Pons (tissue), 1 donor: ENCODE results near the gene FGF6.
A peak's percentile ranks its signal among the peaks of the same experiment; 100 is the strongest.

ENCODE experiments used
- DNase-seq: peaks from one replicate; pipeline ENCODE4 v3.0.0-alpha.2; 2016; ENCODE audit warnings: low spot score

Gene FGF6

DNA sequence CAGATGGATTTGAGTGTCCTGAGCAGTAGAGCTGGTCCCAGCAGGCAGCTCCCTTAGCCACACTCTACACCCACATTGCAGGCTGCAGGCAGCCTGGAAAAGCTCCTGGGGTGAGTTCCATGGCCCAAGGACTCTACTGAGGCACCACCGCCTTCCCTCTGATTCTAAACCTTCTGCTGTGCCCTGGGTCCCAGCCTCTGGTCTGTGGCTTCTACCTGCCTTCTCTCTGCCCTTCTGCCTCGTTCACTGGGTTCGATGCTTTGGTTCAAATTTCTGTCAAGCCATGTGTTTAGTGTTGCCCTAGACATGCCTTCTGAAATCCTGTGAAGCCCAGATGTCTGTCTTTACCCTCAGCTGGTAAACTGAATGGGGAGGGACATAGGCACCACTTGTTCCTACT is 1.5 kb upstream of the FGF6 start:
- no peak for DNase-seq

GRCh38 chr12:4446335-4446734 is 720 bp upstream of the FGF6 start:
- DNase-seq: no peak

GRCh38 chr12:4444031-4444430 is 1.6 kb downstream of the FGF6 start:
- no peak for DNase-seq

DNA sequence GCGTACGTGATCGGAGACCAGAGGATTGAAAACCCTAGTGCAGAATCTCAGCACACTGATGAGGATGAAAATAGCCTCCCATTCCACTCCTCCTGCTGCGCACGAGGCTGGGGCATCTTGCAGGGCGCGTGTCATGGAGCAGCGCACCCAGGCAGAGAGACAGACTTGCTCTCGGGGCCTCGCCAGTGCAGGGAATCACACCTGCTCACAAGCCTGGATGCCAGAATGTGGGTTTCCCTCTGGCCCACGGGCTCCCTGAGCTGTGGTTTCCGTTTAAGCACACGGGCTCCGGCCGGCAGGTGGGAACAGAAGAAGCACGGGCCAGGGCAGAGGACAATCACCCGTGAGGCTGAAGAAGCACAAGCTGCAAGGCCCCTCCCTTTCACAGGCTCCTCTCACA is 2.0 kb downstream of the FGF6 start:
- DNase-seq: no peak

DNA sequence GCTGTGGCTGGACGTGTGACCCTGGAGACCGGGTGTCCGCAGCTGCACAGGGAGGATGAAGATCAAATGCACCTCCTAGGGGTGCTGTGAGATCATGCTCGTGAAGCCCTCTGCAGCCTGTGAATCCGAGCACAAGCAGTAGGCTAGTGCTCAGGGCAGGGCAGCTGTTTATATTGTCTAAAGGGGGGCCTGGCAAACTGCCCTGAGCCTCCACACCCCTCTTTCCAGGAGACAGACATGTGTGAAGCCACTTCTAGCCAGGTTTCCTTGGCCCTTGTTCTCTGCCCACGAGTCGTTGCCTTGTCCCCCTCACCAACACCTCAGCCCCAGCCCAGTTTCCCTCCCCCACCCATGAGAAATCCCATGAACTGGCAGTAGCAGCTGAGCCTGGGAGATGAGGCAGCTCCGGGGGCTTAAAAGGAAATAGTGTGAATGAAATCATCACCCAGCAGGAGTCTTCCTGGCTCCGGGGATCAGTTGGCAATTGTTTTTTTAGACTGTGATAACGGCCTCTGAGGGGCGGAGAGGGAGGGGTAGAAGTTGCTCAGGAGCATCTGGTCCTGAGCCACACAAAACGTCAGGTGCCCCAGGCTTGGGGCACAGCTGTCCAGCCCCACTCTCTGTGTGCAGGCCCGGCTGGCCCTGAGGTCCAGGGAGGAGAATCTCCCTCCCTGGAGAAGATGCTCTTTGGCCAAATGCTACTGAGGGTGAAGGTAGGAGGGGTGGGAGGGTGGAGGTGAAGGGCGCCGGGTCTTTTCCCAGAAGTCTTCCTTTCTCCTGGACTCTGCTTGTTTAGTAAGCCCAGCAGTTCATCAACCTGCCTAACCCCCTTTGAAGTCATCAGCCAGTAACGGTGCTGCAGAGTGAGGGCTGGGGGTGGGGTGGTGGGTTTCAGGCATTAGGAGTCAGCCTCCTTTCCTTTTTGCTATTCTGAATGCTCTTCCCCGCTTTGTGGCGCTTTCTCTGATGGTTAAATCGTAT is 4.0 kb downstream of the FGF6 start:
- no peak for DNase-seq

- no peak for DNase-seq
Observed at GRCh38 chr12:4440187-4440941, 5.3 kb downstream of the FGF6 start.

DNA sequence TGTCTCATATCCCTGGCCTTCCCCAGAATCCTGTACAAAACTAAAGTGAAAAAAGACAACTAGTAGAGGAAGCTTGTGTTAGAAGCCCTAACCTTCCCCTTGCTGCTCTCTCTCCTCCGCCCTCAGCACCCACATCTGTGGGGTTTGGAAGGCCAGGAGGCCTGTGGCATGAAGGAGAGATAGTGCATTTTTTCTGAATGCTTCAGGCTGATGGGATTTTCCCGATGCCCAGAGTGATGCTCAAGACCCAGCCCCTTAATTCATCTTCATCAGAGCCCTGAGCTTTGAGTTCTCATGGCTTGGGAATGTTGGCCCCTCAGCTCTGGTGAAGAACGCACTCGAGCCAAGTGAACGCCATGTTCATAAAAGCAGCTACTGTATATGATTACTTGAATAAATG is 5.9 kb downstream of the FGF6 start:
- no peak for DNase-seq

GRCh38 chr12:4438834-4439596 is 6.6 kb downstream of the FGF6 start:
- peak; percentile 61 for DNase-seq

- no peak for DNase-seq
Observed at GRCh38 chr12:4435537-4435936, 10.1 kb downstream of the FGF6 start.

DNA sequence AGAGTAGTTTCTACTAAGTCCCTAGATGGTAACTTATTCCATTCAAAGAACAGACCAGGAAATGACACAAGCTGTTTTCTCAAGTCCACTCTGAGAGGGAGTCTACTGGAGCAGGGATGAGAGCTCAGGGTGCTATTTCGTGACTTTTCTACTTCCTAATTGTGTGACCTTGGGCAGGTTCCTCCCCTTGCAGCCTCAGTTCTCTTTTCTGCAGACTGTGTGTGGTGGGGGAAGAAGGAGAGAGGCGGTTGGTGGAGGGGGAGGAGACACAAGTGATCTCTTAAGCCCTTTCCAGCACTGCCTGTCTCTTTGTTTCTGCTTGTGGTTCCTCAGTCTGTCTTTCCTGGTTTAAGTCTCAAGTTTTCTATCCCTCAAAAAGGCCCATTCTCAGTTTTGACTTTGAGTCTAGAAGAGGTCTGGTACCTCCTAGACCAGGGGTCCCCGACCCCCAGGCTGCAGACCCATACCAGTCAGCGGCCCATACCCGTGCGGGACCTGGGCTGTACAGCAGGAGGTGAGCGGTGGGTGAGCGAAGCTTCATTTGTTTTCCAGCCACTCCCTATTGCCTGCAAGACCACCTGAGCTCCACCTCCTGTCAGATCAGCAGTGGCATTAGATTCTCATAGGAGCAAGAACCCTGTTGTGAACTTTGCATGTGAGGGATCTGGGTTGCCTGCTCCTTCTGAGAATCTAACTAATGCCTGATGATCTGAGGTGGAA is 10.7 kb downstream of the FGF6 start:
- peak; percentile 37 for DNase-seq

- DNase-seq: no peak
Observed at GRCh38 chr12:4434301-4434700, 11.3 kb downstream of the FGF6 start.

DNA sequence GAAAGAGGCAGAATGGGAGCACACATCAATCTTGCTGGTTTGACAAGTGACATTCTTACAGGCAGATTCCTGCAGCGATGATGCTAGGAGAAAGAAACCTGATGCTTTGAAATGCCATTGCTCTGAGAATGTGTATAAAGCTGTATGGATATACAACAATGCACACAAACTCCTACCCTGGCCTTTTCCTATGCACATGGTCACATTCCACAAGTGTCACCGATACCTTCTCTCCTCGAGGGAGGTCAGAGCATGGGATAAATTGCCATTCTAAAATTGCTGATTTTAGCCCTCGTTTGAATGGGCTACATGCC is 11.9 kb downstream of the FGF6 start:
- no peak for DNase-seq

DNA sequence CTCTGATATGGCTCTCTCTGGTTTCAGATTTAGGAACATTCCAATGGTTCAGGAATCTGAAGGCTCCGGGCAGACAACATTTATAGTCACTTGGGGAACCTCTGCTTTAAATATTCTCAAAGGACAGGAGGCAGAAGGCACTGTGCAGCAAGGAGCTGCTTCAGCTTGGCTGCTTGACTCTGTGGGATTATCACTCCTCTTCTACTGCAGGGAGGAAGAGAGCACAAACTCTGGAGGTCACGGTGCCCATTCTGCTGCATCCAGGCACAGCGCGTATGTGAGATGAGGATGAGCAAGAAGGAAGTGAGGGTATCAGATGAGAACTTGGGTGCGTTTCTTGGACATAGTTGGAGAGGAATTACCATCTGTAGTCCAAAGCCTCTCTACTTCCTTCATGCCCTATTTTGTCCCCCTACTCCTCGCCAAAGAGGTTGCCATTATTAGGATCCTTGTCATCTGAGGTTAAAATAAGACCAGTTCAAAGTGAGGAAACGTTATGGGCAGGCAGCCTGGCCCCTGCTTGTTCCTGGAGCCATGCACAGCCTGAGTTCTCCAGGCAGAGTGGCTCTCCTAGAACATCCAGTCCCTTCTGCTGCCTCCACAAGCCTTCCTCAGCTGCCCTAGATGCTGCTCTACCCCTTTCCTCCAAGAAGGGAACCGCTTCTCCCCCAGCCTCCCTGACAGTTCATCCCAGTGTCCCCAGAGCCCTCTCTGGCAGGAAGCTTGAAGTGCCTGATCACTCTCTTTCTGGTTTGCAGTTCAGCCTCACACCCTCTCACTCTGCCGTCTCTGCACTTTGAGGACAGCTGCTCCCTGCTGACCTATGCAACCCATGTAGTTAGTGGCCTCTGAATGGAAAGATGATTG is 12.5 kb downstream of the FGF6 start:
- DNase-seq: no peak

DNA sequence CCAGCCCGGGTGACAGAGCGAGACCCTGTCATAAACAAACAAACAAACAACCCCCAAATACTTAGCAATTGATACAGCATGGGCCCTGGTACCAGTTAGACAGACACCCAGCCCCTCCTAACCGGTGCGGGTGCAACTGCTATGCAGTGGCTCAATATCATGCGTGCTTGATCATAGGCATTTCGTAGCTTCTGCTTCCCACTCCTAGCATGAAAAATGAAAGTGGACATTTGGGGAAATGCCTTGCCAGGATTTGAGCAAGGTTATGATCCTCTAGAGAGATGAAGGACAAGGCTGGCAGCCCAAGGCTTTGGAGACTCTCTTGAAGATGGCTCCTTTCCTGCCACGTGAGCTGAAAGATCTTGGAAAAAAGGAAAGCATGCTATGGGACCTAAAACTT is 13.7 kb downstream of the FGF6 start:
- DNase-seq: no peak

- DNase-seq: no peak
Observed at GRCh38 chr12:4431436-4431835, 14.2 kb downstream of the FGF6 start.

DNA sequence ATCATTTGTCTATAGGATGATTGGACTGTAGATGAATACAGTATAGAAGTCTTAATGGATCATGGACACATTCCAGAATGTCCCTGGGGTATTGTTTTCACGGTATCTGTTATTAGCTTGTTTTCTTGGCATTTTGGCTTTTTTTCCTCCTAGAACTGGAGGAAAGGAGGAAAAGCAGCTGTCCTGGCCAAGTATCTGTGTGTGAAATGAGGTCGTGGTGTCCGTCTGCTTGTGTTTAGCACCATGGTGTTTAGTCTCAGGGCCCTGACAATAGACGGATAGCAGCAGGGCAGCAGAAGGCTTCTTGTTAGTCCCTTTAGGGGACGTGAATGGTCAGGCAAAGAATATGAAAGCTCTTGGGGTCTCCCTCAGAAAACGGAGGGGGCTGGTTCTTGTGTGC is 21.2 kb downstream of the FGF6 start:
- DNase-seq: no peak

DNA sequence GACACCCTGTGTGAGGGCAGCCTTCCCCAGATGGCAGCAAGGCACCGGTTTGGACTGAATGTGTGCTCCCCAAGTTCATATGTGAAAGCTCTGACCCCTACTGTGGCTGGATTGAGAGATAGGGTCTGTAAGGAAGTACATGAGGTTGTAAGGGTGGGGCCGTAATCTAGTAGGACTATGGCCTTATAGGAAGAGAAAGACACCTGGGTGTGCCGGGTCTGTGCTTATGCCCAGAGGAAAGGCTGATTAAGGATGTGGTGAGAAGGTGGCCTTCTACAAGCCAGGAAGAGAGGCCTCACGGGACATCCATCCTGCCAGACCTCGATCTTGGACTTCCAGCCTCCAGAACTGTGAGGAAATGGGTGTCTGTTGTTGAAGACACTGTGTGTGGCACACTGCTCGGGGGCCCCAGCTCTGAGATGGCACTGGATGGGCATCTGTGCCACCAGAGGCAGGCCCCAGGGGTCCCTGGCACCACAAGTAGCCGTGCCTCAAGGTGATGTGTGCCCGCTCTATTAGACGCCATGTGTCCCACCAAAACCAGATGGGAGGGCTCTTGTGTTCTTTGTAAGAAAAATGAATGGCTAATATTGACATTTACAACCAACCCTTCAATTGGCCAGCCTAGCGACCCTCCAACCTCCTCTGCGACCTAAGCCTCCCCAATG is 22.0 kb downstream of the FGF6 start:
- no peak for DNase-seq

DNA sequence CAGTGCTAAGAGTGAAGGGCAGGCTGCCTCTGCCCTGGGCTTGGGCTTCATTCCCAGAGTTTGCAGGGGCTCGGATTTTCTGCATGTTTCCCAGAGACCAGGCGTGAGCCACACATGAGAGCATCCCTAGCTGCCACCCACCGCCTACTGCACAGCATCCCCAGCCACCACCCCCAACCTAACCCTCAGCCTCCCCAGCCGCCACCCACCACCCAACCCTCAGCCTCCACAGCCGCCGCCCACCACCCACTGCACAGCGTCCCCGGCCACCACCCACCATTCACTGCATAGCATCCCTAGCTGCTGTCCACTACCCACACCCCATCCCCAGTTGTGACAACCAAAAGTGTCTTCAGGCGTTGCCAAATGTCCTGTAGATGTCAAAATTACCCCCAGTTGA is 22.6 kb downstream of the FGF6 start:
- DNase-seq: no peak

DNA sequence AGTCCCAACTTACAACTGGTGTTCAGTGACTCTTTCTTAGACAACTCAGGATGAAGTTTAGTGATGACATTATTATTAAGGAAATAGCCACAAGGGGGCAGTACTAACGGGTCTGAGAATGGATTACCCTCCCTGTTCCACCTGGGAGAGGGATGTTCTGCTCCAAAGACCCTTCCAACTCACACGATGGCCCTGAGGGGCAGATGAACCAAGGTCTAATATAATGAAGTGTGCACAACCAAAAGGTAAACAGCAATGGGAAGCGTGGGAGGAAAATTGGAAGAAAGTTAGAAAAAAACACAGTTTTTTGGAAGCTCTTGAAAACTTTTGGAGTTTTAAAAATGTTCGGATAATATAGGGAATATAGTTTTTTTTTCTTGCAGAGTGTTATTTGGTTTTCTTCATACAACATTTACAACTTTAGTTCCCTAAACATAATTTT is 24.0 kb downstream of the FGF6 start:
- DNase-seq: peak; percentile 30

GRCh38 chr12:4420138-4420670 is 25.4 kb downstream of the FGF6 start:
- DNase-seq: no peak
